Non-pigmented ciliary epithelial cell (primary cell): ENCODE results near the gene ACOT8.

Experiments used
- DNase-seq: peaks from one replicate; pipeline ENCODE4 v3.0.0-alpha.2; 2010; ENCODE audit warnings: low read depth

ACOT8 gene

GRCh38 chr20:45792317-45793118 is 64.7 kb downstream of the ACOT8 start:
- no peak for DNase-seq
